Skeletal muscle tissue (tissue), 4 donors: ENCODE measurements around the gene CD247. TPM values are rescaled to one million over a fixed set of nuclear protein-coding genes. Genes with fewer than 3 reads are reported as not detected.
A peak's percentile ranks its signal among the peaks of the same experiment; 100 is the strongest.

Experiments used
- H3K27ac ChIP-seq: one replicate; pipeline ENCODE4 v1.7.0; 2013; ENCODE audit warnings: mild to moderate bottlenecking, low read depth, low read length, inconsistent platforms
- H3K27me3 ChIP-seq, 3 donors: one replicate each; pipeline ENCODE4 v1.7.0; 2013; ENCODE audit warnings: low read length in 3 of 3; ENCODE audit not compliant: control insufficient read depth in 3 of 3, insufficient read depth in 3 of 3
- H3K36me3 ChIP-seq, 3 donors: one replicate each; pipeline ENCODE4 v1.7.0; 2013; ENCODE audit warnings: low read length in 3 of 3; ENCODE audit not compliant: control insufficient read depth in 3 of 3, insufficient read depth in 3 of 3
- H3K4me1 ChIP-seq, 3 donors: one replicate each; pipeline ENCODE4 v1.7.0; 2013; ENCODE audit warnings: low read length in 3 of 3, mild to moderate bottlenecking in 3 of 3; ENCODE audit not compliant: control insufficient read depth in 3 of 3, insufficient read depth in 3 of 3
- H3K4me3 ChIP-seq, 3 donors: one replicate each; pipeline ENCODE4 v1.7.0; 2013; ENCODE audit warnings: low read length in 3 of 3
- H3K9ac ChIP-seq, 3 donors: one replicate each; pipeline ENCODE4 v1.7.0; 2013; ENCODE audit warnings: low read length in 3 of 3, mild to moderate bottlenecking in 3 of 3, moderate library complexity in 2 of 3, low read depth in 1 of 3
- H3K9me3 ChIP-seq, 3 donors: one replicate each; pipeline ENCODE4 v1.7.0; 2013; ENCODE audit warnings: low read length in 3 of 3; ENCODE audit not compliant: control insufficient read depth in 3 of 3
- total RNA-seq: library from RNA; depleted of rRNA; stranded (reverse); fragments of >200 nt; gene quantifications from one replicate; pipeline ENCODE4 v1.2.3, GENCODE V29; 2014
- donor health status: Osteomylitis.

CD247 gene
- total RNA-seq, 1 donor from 2014 or later, result 0.52 TPM

GRCh38 chr1:167554028-167554779 is 35.9 kb upstream of the CD247 start:
- Histone ChIP-seq H3K36me3 (no peaks in the 10 kb centered on the region), H3K9ac (peak overlapping the region; percentile 66 to 89 (median 81))

GRCh38 chr1:167553136-167554027 is 35.1 kb upstream of the CD247 start, which contains the start of gene CREG1:
CREG1 (minus strand) TSS chr1:167553762.
- Histone ChIP-seq H3K4me3 (peak within 1 kb of the TSS; percentile 82 to 87 (median 87)), H3K36me3 (no peaks in the 10 kb centered on the region), H3K9me3 (no peaks in the 10 kb centered on the region), H3K27ac (peak within 1 kb of the TSS; percentile 74), H3K4me1 (peaks cover 22 to 40% (median 22%) of the 10 kb centered on the region in 3 donors), H3K27me3 (no peaks in the 10 kb centered on the region), H3K9ac (peak within 1 kb of the TSS; percentile 75 to 89 (median 81))

More at GRCh38 chr1:167554028-167554779, 35.9 kb upstream of the CD247 start:
- no peaks in the 10 kb centered on the region for H3K9me3 ChIP-seq
- H3K27ac ChIP-seq, result peak overlapping the region; percentile 74
- no peaks in the 10 kb centered on the region for H3K27me3 ChIP-seq
- peak overlapping the region; percentile 82 to 87 (median 87) for H3K4me3 ChIP-seq
- H3K4me1 ChIP-seq, result peaks cover 19 to 40% (median 22%) of the 10 kb centered on the region in 3 donors

- no peak overlapping the region for H3K27ac ChIP-seq
- H3K9me3 ChIP-seq, result no peaks in the 10 kb centered on the region
- no peaks in the 10 kb centered on the region for H3K36me3 ChIP-seq
- no peak overlapping the region for H3K9ac ChIP-seq
- peaks cover 22 to 45% (median 22%) of the 10 kb centered on the region in 3 donors for H3K4me1 ChIP-seq
- H3K4me3 ChIP-seq, result peak overlapping the region in 2 of 3 donors; percentile 10 to 41
- no peaks in the 10 kb centered on the region for H3K27me3 ChIP-seq
Observed at GRCh38 chr1:167551362-167551761, 33.0 kb upstream of the CD247 start.

- Histone ChIP-seq H3K9ac (no peak overlapping the region), H3K4me3 (no peak overlapping the region)
Observed at GRCh38 chr1:167548059-167548932, 30.0 kb upstream of the CD247 start.

GRCh38 chr1:167546935-167547334 is 28.6 kb upstream of the CD247 start:
- Histone ChIP-seq H3K27ac (no peak overlapping the region), H3K4me3 (no peak overlapping the region), H3K9ac (no peak overlapping the region), H3K27me3 (no peaks in the 10 kb centered on the region), H3K4me1 (peaks cover 4 to 20% (median 4%) of the 10 kb centered on the region in 3 donors), H3K36me3 (peaks cover 21 to 22% (median 21%) of the 10 kb centered on the region in 3 donors), H3K9me3 (no peaks in the 10 kb centered on the region)

More at GRCh38 chr1:167548059-167548932, 30.0 kb upstream of the CD247 start:
- Histone ChIP-seq H3K4me1 (peaks cover 14 to 33% (median 14%) of the 10 kb centered on the region in 3 donors), H3K27me3 (no peaks in the 10 kb centered on the region), H3K9me3 (no peaks in the 10 kb centered on the region), H3K27ac (peak overlapping the region; percentile 70), H3K36me3 (peaks cover 15 to 19% (median 18%) of the 10 kb centered on the region in 3 donors)

- Histone ChIP-seq H3K9ac (no peak overlapping the region), H3K9me3 (no peaks in the 10 kb centered on the region), H3K36me3 (peaks cover 21 to 25% (median 22%) of the 10 kb centered on the region in 3 donors), H3K4me3 (no peak overlapping the region), H3K27me3 (no peaks in the 10 kb centered on the region), H3K4me1 (peaks cover 0 to 10% (median 3%) of the 10 kb centered on the region in 3 donors), H3K27ac (no peak overlapping the region)
Observed at GRCh38 chr1:167545349-167545748, 27.0 kb upstream of the CD247 start.

GRCh38 chr1:167544447-167545093 is 26.2 kb upstream of the CD247 start:
- Histone ChIP-seq H3K4me3 (no peak overlapping the region), H3K9me3 (no peaks in the 10 kb centered on the region), H3K4me1 (peaks cover 0 to 10% (median 3%) of the 10 kb centered on the region in 3 donors), H3K27ac (no peak overlapping the region), H3K36me3 (peaks cover 21 to 25% (median 22%) of the 10 kb centered on the region in 3 donors), H3K9ac (no peak overlapping the region), H3K27me3 (no peaks in the 10 kb centered on the region)

- Histone ChIP-seq H3K36me3 (peaks cover 21 to 25% (median 22%) of the 10 kb centered on the region in 3 donors), H3K9me3 (no peaks in the 10 kb centered on the region), H3K27ac (no peak overlapping the region), H3K27me3 (no peaks in the 10 kb centered on the region), H3K9ac (no peak overlapping the region), H3K4me3 (no peak overlapping the region), H3K4me1 (peaks cover 0 to 10% (median 0%) of the 10 kb centered on the region in 3 donors)
Observed at GRCh38 chr1:167543199-167543990, 25.1 kb upstream of the CD247 start.
